Lung (tissue), 12 donors: ENCODE data around the gene KCNJ6. TPM values are rescaled to one million over a fixed set of nuclear protein-coding genes. Genes with fewer than 3 reads are reported as not detected.

Source experiments
- ATAC-seq: fragments of 200-7000 bp; cut with Tn5 transposase; one replicate; pipeline ENCODE4 v1.9.1; 2020; ENCODE audit warnings: moderate number of reproducible peaks; ENCODE audit not compliant: insufficient read depth, low FRiP score
- DNase-seq, 3 donors: peaks; one replicate each; pipeline ENCODE4 v3.0.0-alpha.2; 2013 to 2017
- H3K27ac ChIP-seq, 2 donors: one replicate each; pipeline ENCODE4 v1.5.1; 2013; ENCODE audit warnings: mild to moderate bottlenecking in 2 of 2, moderate library complexity in 2 of 2, control low read depth in 1 of 2, inconsistent platforms in 1 of 2, low read depth in 1 of 2, low read length in 1 of 2
- H3K27me3 ChIP-seq, 3 donors: one replicate each; pipeline ENCODE4 v1.5.1; 2013; ENCODE audit warnings: low read length in 2 of 3; ENCODE audit not compliant: control insufficient read depth in 3 of 3, insufficient read depth in 3 of 3
- H3K36me3 ChIP-seq, 4 donors: one replicate each; pipeline ENCODE4 v1.5.1; 2013; ENCODE audit warnings: low read length in 4 of 4, mild to moderate bottlenecking in 1 of 4, moderate library complexity in 1 of 4; ENCODE audit not compliant: control insufficient read depth in 4 of 4, insufficient read depth in 4 of 4
- H3K4me1 ChIP-seq, 5 donors: one replicate each; pipeline ENCODE4 v1.5.1; 2013; ENCODE audit warnings: low read length in 5 of 5, mild to moderate bottlenecking in 2 of 5, moderate library complexity in 1 of 5; ENCODE audit not compliant: control insufficient read depth in 5 of 5, insufficient read depth in 5 of 5
- H3K4me3 ChIP-seq: one replicate; pipeline ENCODE4 v1.5.1; 2013; ENCODE audit warnings: mild to moderate bottlenecking, control low read depth, moderate library complexity
- H3K9ac ChIP-seq, 2 donors: one replicate each; pipeline ENCODE4 v1.5.1; 2013; ENCODE audit warnings: low read length in 2 of 2, control low read depth in 1 of 2; ENCODE audit not compliant: insufficient read depth in 1 of 2
- H3K9me3 ChIP-seq, 4 donors: one replicate each; pipeline ENCODE4 v1.5.1; 2013; ENCODE audit warnings: low read length in 3 of 4, mild to moderate bottlenecking in 1 of 4, moderate library complexity in 1 of 4; ENCODE audit not compliant: control insufficient read depth in 4 of 4, insufficient read depth in 3 of 4
- WGBS, 2 donors: extraction: QIAGEN DNeasy Blood & Tissue Kit; methylation state at CpG; one replicate each; pipeline ENCODE4 v1.1.7; 2013; 5-methylcytosine and 5-hydroxymethylcytosine counted together
- polyA plus RNA-seq, 2 donors: library from polyadenylated mRNA; stranded (reverse); fragments of 200-250 nt; gene quantifications; one replicate each; pipeline ENCODE4 v1.2.1, GENCODE V29; 2013
- total RNA-seq, 2 donors: library from RNA; depleted of rRNA in 1 of 2; stranded (reverse); fragments of >200 nt in 1 of 2; gene quantifications; one replicate each; pipeline ENCODE4 v1.2.1, GENCODE V29; 2014 to 2021
- TF ChIP-seq, protein P1 (sequence below): IDR thresholded peaks from 2 replicates; pipeline ENCODE4 v1.5.1; 2012; ENCODE audit warnings: mild to moderate bottlenecking; ENCODE audit errors: control extremely low read depth, extremely low read depth
- donor health status: control.
- donor health status: control.
- donor health status: Bipolar disorder and iron deficiency.
- donor health status: healthy.
- donor health status: DM: yes; HTN: yes; CAD: no.

KCNJ6 gene
- total and polyA plus RNA-seq, 4 donors = 0.01 to 0.31 (median 0.03) TPM

GRCh38 chr21:37702241-37702640 is 214.0 kb downstream of the KCNJ6 start:
- ATAC-seq = no peak
- Histone ChIP-seq H3K27me3 (peaks cover 0 to 8% (median 0%) of the 10 kb centered on the region in 3 donors), H3K4me3 (no peak overlapping the region), H3K9ac (no peak overlapping the region), H3K27ac (no peak overlapping the region), H3K4me1 (no peaks in the 10 kb centered on the region), H3K9me3 (peaks cover 0 to 2% (median 0%) of the 10 kb centered on the region in 4 donors), H3K36me3 (no peaks in the 10 kb centered on the region)
- 90 to 94% methylated on average over 7 of the region's 7 CpGs for WGBS, 2 donors
- TF ChIP-seq, protein P1, sequence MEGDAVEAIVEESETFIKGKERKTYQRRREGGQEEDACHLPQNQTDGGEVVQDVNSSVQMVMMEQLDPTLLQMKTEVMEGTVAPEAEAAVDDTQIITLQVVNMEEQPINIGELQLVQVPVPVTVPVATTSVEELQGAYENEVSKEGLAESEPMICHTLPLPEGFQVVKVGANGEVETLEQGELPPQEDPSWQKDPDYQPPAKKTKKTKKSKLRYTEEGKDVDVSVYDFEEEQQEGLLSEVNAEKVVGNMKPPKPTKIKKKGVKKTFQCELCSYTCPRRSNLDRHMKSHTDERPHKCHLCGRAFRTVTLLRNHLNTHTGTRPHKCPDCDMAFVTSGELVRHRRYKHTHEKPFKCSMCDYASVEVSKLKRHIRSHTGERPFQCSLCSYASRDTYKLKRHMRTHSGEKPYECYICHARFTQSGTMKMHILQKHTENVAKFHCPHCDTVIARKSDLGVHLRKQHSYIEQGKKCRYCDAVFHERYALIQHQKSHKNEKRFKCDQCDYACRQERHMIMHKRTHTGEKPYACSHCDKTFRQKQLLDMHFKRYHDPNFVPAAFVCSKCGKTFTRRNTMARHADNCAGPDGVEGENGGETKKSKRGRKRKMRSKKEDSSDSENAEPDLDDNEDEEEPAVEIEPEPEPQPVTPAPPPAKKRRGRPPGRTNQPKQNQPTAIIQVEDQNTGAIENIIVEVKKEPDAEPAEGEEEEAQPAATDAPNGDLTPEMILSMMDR = no peak
- DNase-seq = no peak

DNA sequence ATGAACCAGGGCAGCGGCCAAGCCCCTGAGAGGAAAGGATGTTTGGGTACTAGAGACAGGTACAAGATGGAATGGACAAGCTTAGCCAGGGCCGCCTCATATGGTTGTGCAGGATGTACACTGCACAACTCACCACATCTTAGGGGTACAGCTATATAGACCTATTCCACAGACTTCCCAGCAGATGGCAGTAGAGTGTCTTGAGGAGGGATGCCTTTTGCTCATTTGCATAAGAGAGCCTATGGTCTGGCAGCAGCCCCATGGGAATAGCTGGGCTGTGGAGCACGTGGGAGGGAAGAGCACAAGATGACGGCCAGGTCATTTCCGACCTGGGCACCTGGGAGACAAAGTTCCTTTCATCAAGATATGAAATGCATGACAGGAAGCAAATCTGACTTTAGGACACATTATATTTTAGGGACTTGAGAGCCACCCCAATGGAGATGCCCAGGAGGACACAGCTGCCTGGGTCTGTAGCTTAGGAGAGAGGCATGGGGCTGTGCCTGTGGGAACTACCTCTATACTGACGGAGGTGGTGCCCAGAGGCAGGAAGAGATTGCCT is 215.5 kb downstream of the KCNJ6 start:
- Histone ChIP-seq H3K9me3 (no peaks in the 10 kb centered on the region), H3K9ac (no peak overlapping the region), H3K27me3 (peaks cover 0 to 8% (median 0%) of the 10 kb centered on the region in 3 donors), H3K4me1 (no peaks in the 10 kb centered on the region), H3K36me3 (no peaks in the 10 kb centered on the region), H3K4me3 (no peak overlapping the region), H3K27ac (no peak overlapping the region)
- DNase-seq = peak; percentile 53 to 85 (median 72)
- ATAC-seq = peak; percentile 82
- WGBS, 2 donors = 41 to 51% methylated on average over 6 of the region's 6 CpGs
- TF ChIP-seq, protein P1 = peak; percentile 21

- Histone ChIP-seq H3K27me3 (peaks cover 0 to 4% (median 0%) of the 10 kb centered on the region in 3 donors), H3K27ac (no peak overlapping the region), H3K36me3 (no peaks in the 10 kb centered on the region), H3K9ac (no peak overlapping the region), H3K4me1 (no peaks in the 10 kb centered on the region), H3K9me3 (no peaks in the 10 kb centered on the region), H3K4me3 (no peak overlapping the region)
- WGBS, 2 donors = 83 to 89% methylated on average over 5 of the region's 5 CpGs
- TF ChIP-seq, protein P1 = no peak
- DNase-seq = no peak
- no peak for ATAC-seq
Observed at GRCh38 chr21:37699024-37699775, 217.1 kb downstream of the KCNJ6 start.
